ENCODE results near the gene ADCY2. TPM values are rescaled to one million over a fixed set of nuclear protein-coding genes. Genes with fewer than 3 reads are reported as not detected.

ADCY2 gene
- total RNA-seq, 4 donors from 2014 or later = 4.8 to 9.1 (median 5.7) TPM

GRCh38 chr5:7871653-7872052 is 475.7 kb downstream of the ADCY2 start:
- Histone ChIP-seq H3K27me3 (no peaks in the 10 kb centered on the region), H3K36me3 (peaks cover 13 to 45% (median 26%) of the 10 kb centered on the region in 4 donors), H3K4me3 (no peak overlapping the region), H3K4me1 (peaks cover 19 to 50% (median 32%) of the 10 kb centered on the region in 4 donors), H3K27ac (replicated peaks in 1 of 4) (no peak overlapping the region), H3K9me3 (no peaks in the 10 kb centered on the region)
- WGBS = 88% methylated on average over 2 of the region's 2 CpGs
- TF ChIP-seq POLR2AphosphoS5 (IDR thresholded peaks at IDR 0.05) (no peak), CTCF (IDR thresholded peaks at IDR 0.05) (no peak), EP300 (IDR thresholded peaks at IDR 0.05) (no peak), POLR2A (IDR thresholded peaks at IDR 0.05; ENCODE audit: low read depth) (no peak)
- DNase-seq (ENCODE audit: extremely low spot score) = no peak
- intact Hi-C loops (cut with DNase I) = no loop called here

- no peak for TF ChIP-seq EP300 (IDR thresholded peaks at IDR 0.05)
- TF ChIP-seq POLR2A (IDR thresholded peaks at IDR 0.05; ENCODE audit: low read depth) = no peak
- TF ChIP-seq POLR2AphosphoS5 (IDR thresholded peaks at IDR 0.05) = no peak
- TF ChIP-seq CTCF (IDR thresholded peaks at IDR 0.05) = no peak
- DNase-seq (ENCODE audit: extremely low spot score) = no peak
Observed at GRCh38 chr5:7872517-7873130, 476.7 kb downstream of the ADCY2 start.

GRCh38 chr5:7873216-7873615 is 477.3 kb downstream of the ADCY2 start:
- peaks cover 12 to 40% (median 20%) of the 10 kb centered on the region in 4 donors for H3K4me1 ChIP-seq
- 90% methylated on average over 9 of the region's 9 CpGs for WGBS
- intact Hi-C loops (cut with DNase I) = no loop called here
- no peak overlapping the region for H3K4me3 ChIP-seq
- H3K27me3 ChIP-seq = no peaks in the 10 kb centered on the region
- no peak overlapping the region for H3K27ac ChIP-seq (replicated peaks in 1 of 4)
- no peak for DNase-seq (ENCODE audit: extremely low spot score)
- H3K9me3 ChIP-seq = no peaks in the 10 kb centered on the region
- peaks cover 17 to 60% (median 38%) of the 10 kb centered on the region in 4 donors for H3K36me3 ChIP-seq
- TF ChIP-seq EP300 (IDR thresholded peaks at IDR 0.05) (no peak), CTCF (IDR thresholded peaks at IDR 0.05) (no peak), POLR2A (IDR thresholded peaks at IDR 0.05; ENCODE audit: low read depth) (no peak), POLR2AphosphoS5 (IDR thresholded peaks at IDR 0.05) (no peak)

More at GRCh38 chr5:7872517-7873130, 476.7 kb downstream of the ADCY2 start:
- intact Hi-C loops (cut with DNase I) = no loop called here
- H3K4me3 ChIP-seq = no peak overlapping the region
- H3K9me3 ChIP-seq = no peaks in the 10 kb centered on the region
- H3K36me3 ChIP-seq = peaks cover 17 to 54% (median 32%) of the 10 kb centered on the region in 4 donors
- no peak overlapping the region for H3K27ac ChIP-seq (replicated peaks in 1 of 4)
- no peaks in the 10 kb centered on the region for H3K27me3 ChIP-seq
- H3K4me1 ChIP-seq = peaks cover 14 to 42% (median 25%) of the 10 kb centered on the region in 4 donors
- WGBS = 75% methylated on average over 4 of the region's 4 CpGs

- intact Hi-C loops (cut with DNase I) = no loop called here
- Histone ChIP-seq H3K27ac (replicated peaks in 1 of 4) (no peak overlapping the region), H3K9me3 (no peaks in the 10 kb centered on the region), H3K4me3 (no peak overlapping the region), H3K27me3 (no peaks in the 10 kb centered on the region), H3K4me1 (peaks cover 12 to 44% (median 21%) of the 10 kb centered on the region in 4 donors), H3K36me3 (peaks cover 23 to 74% (median 50%) of the 10 kb centered on the region in 4 donors)
- TF ChIP-seq CTCF (IDR thresholded peaks at IDR 0.05) (no peak), POLR2A (IDR thresholded peaks at IDR 0.05; ENCODE audit: low read depth) (no peak), POLR2AphosphoS5 (IDR thresholded peaks at IDR 0.05) (no peak), EP300 (IDR thresholded peaks at IDR 0.05) (no peak)
- DNase-seq (ENCODE audit: extremely low spot score) = no peak
- 88% methylated on average over 2 of the region's 2 CpGs for WGBS
Observed at GRCh38 chr5:7874639-7875038, 478.7 kb downstream of the ADCY2 start.
